HFFc6 (cell line): ENCODE measurements around the gene SNX8. TPM values are rescaled to one million over a fixed set of nuclear protein-coding genes. Genes with fewer than 3 reads are reported as not detected.

Experiments used
- DNase-seq: peaks from one replicate; pipeline ENCODE4 v3.0.0-alpha.2; 2018
- H3K27ac Mint-ChIP-seq: 2 replicates; pipeline ENCODE4 v1.8.0; 2020; ENCODE audit warnings: mild to moderate bottlenecking, mixed read lengths
- H3K27me3 Mint-ChIP-seq: 2 replicates; pipeline ENCODE4 v1.8.0; 2021; ENCODE audit warnings: mild to moderate bottlenecking, moderate library complexity, mixed read lengths; ENCODE audit not compliant: insufficient read depth
- H3K36me3 Mint-ChIP-seq: 2 replicates; pipeline ENCODE4 v1.8.0; 2021; ENCODE audit warnings: low read depth, mixed read lengths
- H3K4me1 Mint-ChIP-seq: 2 replicates; pipeline ENCODE4 v1.8.0; 2020; ENCODE audit warnings: low read depth, mixed read lengths
- H3K4me3 Mint-ChIP-seq: 2 replicates; pipeline ENCODE4 v1.8.0; 2020; ENCODE audit warnings: mild to moderate bottlenecking, moderate library complexity, mixed read lengths
- H3K9me3 Mint-ChIP-seq: 2 replicates; pipeline ENCODE4 v1.8.0; 2020; ENCODE audit warnings: mild to moderate bottlenecking, mixed read lengths
- total RNA-seq, 6 experiments: library from RNA; stranded (reverse); fragmentation: NEBNext Ultra II Directional; extraction: Animal tissue kit (Norgen Biotek cat#: 25700); gene quantifications; 2 replicates in 1 of 6; 3 replicates in 5 of 6; pipeline ENCODE4 v1.2.3, GENCODE V29; 2021
- TF ChIP-seq, protein P1 (sequence below): fragments of 200-600 bp; sonication (generic); IDR thresholded peaks from 2 replicates; pipeline ENCODE4 v1.5.0; 2021; ENCODE audit warnings: antibody characterized with exemption, mild to moderate bottlenecking

The SNX8 gene
- total RNA-seq, 6 experiments from 2014 or later, result 44.6 to 67.4 (median 61.9) TPM

DNA sequence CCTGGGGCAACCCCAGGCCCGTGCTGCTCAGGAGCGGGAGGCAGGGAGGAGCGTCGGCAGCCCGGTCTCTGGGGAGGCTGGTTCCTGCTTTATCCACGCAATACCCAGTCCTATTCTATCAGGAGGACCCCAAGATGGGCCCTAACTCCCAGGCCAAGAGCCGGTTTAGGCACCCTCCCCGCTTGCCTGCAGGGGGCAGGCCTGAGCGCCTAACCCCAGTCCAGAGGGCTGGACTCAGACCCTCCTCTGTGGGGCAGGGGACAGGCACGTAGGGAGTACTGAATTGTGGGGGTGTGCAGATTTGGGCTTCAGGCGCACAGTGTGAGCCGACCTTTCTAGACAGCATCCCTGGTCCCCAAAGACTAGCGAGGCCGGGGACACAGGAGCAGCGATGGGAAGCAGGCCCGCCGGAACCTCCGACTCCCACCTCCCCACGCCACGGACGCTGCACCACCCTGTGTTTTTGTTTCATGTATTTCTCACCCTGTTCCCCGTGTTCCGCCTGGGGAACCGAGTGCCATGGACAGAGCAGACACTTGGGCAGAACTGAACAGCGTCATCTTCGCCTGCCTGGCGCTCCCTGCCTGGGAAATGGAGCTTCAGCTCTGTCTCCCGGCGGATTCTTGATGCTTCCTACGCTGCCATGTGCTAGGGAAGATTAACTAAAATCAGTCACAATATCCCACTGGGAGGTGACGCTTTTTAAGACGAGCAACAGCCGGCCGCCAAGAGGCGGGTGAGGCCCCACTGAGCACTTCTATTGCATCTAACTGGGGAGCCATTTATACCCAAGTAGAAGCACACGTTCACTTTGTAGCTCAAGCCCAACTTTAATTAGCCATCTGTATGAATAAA, 66.9 kb downstream of the SNX8 start:
- TF ChIP-seq, protein P1, sequence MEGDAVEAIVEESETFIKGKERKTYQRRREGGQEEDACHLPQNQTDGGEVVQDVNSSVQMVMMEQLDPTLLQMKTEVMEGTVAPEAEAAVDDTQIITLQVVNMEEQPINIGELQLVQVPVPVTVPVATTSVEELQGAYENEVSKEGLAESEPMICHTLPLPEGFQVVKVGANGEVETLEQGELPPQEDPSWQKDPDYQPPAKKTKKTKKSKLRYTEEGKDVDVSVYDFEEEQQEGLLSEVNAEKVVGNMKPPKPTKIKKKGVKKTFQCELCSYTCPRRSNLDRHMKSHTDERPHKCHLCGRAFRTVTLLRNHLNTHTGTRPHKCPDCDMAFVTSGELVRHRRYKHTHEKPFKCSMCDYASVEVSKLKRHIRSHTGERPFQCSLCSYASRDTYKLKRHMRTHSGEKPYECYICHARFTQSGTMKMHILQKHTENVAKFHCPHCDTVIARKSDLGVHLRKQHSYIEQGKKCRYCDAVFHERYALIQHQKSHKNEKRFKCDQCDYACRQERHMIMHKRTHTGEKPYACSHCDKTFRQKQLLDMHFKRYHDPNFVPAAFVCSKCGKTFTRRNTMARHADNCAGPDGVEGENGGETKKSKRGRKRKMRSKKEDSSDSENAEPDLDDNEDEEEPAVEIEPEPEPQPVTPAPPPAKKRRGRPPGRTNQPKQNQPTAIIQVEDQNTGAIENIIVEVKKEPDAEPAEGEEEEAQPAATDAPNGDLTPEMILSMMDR, result peak; percentile 85
- H3K27ac Mint-ChIP-seq, result peak overlapping the region; percentile 100
- H3K27me3 Mint-ChIP-seq, result peaks cover 4% of the 10 kb centered on the region; the same call in 1 of the 2 replicates
- H3K4me3 Mint-ChIP-seq, result no peak overlapping the region
- peaks cover 7% of the 10 kb centered on the region; the same call in 1 of the 2 replicates for H3K36me3 Mint-ChIP-seq
- no peak for DNase-seq
- H3K9me3 Mint-ChIP-seq, result no peaks in the 10 kb centered on the region
- peaks cover 35% of the 10 kb centered on the region for H3K4me1 Mint-ChIP-seq

DNA sequence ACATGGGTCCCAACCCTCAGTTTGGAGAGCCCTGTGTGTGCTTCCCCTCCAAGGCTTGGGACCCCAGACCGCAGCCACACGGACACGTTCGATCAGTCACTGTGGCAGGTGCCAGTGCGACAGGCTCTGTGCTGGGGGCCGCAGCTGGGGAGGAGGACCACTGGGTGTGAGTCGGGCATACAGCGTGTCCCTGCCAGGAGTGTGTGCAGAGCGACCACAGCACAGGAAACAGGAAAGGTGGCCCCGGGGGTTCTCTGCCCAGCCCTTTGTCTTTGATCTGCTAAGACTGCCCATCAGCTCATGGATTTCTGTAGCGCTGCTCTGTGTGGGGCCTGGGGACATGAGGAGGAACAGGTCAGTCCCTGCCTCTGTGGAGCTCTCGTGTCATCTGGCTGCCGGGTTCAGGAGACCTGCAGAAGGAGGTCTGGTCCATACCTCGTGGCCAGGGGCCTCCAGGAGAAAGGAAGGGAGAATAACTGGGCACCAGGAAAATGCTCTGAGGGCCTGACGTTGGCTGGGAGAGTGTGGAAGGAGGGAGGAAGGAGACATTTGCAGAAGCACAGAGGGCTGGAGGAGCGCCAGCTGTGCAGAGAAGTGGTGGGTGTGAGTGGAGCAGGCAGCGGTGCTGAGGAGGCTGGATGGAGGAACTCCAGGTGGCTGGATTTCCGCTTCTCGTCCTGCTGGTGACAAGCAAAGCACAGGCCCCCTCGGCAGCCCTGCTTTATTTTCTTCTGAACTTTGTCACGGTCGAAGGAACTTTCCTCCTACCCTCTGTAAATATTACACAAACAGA, 68.2 kb downstream of the SNX8 start:
- TF ChIP-seq, protein P1, result no peak

DNA sequence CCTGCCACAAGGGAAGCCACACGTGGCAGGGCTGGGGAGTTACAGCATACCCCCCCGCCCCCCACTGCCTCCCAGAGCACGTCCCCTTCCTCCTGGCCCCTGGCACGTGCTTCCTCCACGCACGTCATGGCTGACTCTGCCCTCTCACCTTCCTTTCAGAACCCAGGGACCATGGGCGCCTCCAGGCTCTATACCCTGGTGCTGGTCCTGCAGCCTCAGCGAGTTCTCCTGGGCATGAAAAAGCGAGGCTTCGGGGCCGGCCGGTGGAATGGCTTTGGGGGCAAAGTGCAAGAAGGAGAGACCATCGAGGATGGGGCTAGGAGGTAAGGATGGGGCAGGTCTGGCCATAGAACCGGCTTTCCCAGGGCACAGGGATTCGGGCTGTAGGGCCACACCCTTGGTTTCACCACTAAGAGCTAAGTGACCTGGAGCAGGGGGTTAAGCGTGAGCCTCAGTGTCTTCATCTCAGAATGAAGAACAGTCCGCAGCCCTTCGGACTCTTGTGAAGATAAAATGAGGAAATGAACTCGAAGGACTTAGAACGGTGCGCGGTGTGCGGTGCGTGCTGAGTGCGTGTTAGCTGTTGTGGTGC, 69.7 kb downstream of the SNX8 start:
- no peak for DNase-seq

More for the DNA sequence above, 68.2 kb downstream of the SNX8 start:
- DNase-seq, result no peak
- Mint-ChIP-seq H3K27me3 (peaks cover 4% of the 10 kb centered on the region; the same call in 1 of the 2 replicates), H3K9me3 (no peaks in the 10 kb centered on the region), H3K4me1 (peaks cover 35% of the 10 kb centered on the region), H3K4me3 (no peak overlapping the region), H3K36me3 (peaks cover 7% of the 10 kb centered on the region; the same call in 1 of the 2 replicates), H3K27ac (no peak overlapping the region)

DNA sequence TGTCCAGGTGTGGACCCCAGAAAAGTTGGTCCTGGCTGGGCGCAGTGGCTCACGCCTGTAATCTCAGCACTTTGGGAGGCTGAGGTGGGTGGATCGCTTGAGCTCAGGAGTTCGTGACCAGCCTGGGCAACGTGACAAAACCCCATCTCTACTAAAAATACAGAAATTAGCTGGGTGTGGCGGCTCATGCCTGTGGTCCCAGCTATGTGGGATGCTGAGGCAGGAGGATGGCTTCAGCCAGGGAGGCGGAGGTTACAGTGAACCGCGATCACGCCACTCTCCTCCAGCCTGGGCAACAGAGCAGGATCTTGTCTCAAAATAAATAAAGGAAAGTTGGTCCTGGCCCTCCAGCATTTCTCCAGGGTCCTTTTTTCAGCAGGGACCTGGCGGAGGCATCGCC, 70.8 kb downstream of the SNX8 start:
- Mint-ChIP-seq H3K36me3 (no peaks in the 10 kb centered on the region), H3K27me3 (peaks cover 2% of the 10 kb centered on the region; the same call in 1 of the 2 replicates), H3K4me3 (peak overlapping the region; percentile 96), H3K9me3 (no peaks in the 10 kb centered on the region), H3K27ac (peak overlapping the region; percentile 89; the same call in 1 of the 2 replicates), H3K4me1 (peaks cover 18% of the 10 kb centered on the region)
- DNase-seq, result no peak
- TF ChIP-seq, protein P1, result no peak

More for the DNA sequence above, 69.7 kb downstream of the SNX8 start:
- Mint-ChIP-seq H3K27me3 (peaks cover 4% of the 10 kb centered on the region; the same call in 1 of the 2 replicates), H3K9me3 (no peaks in the 10 kb centered on the region), H3K27ac (no peak overlapping the region), H3K4me1 (peaks cover 28% of the 10 kb centered on the region), H3K36me3 (peaks cover 5% of the 10 kb centered on the region; the same call in 1 of the 2 replicates), H3K4me3 (no peak overlapping the region)
- TF ChIP-seq, protein P1, result no peak
